ENCODE data around the gene NOC2L. TPM values are rescaled to one million over a fixed set of nuclear protein-coding genes. Genes with fewer than 3 reads are reported as not detected.

NOC2L gene
- total RNA-seq, 1 experiment from 2014 or later, result 130 TPM

GRCh38 chr1:910311-910880, 48.7 kb downstream of the NOC2L start:
- no peak overlapping the region for H3K23ac ChIP-seq (ENCODE audit: insufficient read length, low read depth, low read length)
- Mint-ChIP-seq H3K9me3 (peaks cover 2 to 3% of the 10 kb centered on the region in 2 experiments; a peak in 3 of 5 replicates), H3K27me3 (ENCODE audit: low read depth) (peaks cover 77% of the 10 kb centered on the region), H3K4me3 (no peak overlapping the region; a peak in 1 of 5 replicates), H3K27ac (no peak overlapping the region), H3K4me1 (peaks cover 6 to 13% of the 10 kb centered on the region in 2 experiments), H3K36me3 (ENCODE audit: insufficient read depth in 1 of 3, low read depth in 3 of 3) (peaks cover 2 to 7% (median 4%) of the 10 kb centered on the region in 3 experiments; a peak in 4 of 7 replicates)
- no peaks in the 10 kb centered on the region for H3K79me1 ChIP-seq (ENCODE audit: insufficient read depth, low read depth, low read length, poor library complexity, severe bottlenecking)
- H3K4ac ChIP-seq (ENCODE audit: low read depth, low read length), result no peak overlapping the region
- no peak overlapping the region for H3T11ph ChIP-seq (ENCODE audit: low read length)
- H3K27ac ChIP-seq (ENCODE audit: insufficient read length, low read depth, low read length), result no peak overlapping the region
- H2BK20ac ChIP-seq (ENCODE audit: low read depth, low read length, poor library complexity, severe bottlenecking), result no peak overlapping the region
- H2BK5ac ChIP-seq (ENCODE audit: insufficient read length, low read length), result no peak overlapping the region
- no peak overlapping the region for H3K56ac ChIP-seq (ENCODE audit: insufficient read length, low read depth, low read length)
- H3K14ac ChIP-seq (ENCODE audit: insufficient read depth, low read length), result no peak overlapping the region
- H2BK120ac ChIP-seq (ENCODE audit: low read depth, low read length, poor library complexity, severe bottlenecking), result no peak overlapping the region
- H3K9me3 ChIP-seq (ENCODE audit: control insufficient read depth, low read depth, low read length), result no peaks in the 10 kb centered on the region
- H3K23me2 ChIP-seq (ENCODE audit: insufficient read length, low read depth, low read length, poor library complexity, severe bottlenecking), result peaks cover 1% of the 10 kb centered on the region
- H4K91ac ChIP-seq (ENCODE audit: insufficient read length, low read depth, low read length), result no peak overlapping the region
- peaks cover 11% of the 10 kb centered on the region; the same call in 1 of the 2 replicates for H3K27me3 ChIP-seq (ENCODE audit: insufficient read depth, low read length)
- H3K79me2 ChIP-seq (ENCODE audit: insufficient read depth, low read length), result no peaks in the 10 kb centered on the region
- TF ChIP-seq CTCF (conservative IDR thresholded peaks at IDR 0.05), result no peak
- H3K4me1 ChIP-seq (ENCODE audit: insufficient read depth, low read length), result no peaks in the 10 kb centered on the region
- no CpG with 5 or more reads among the region's 29 CpGs for WGBS (ENCODE audit: extremely low coverage, insufficient read length, low lambda C conversion rate)
- no peak overlapping the region for H2AFZ ChIP-seq (ENCODE audit: low read length)
- H4K5ac ChIP-seq (ENCODE audit: insufficient read length, low read depth, low read length), result no peak overlapping the region
- DNase-seq, result no peak
- H2AK5ac ChIP-seq (ENCODE audit: insufficient read length, low read length), result no peak overlapping the region
- no peak overlapping the region for H2BK15ac ChIP-seq (ENCODE audit: low read depth, low read length)
- H3K4me2 ChIP-seq (ENCODE audit: insufficient read depth, insufficient read length, low read length), result no peak overlapping the region
- H2BK12ac ChIP-seq (ENCODE audit: insufficient read length, low read depth, low read length), result no peak overlapping the region
- H4K20me1 ChIP-seq (ENCODE audit: control insufficient read depth, insufficient read depth, insufficient read length), result no peaks in the 10 kb centered on the region
- no peak overlapping the region for H3K18ac ChIP-seq (ENCODE audit: insufficient read length, low read depth, low read length)
- H3K9ac ChIP-seq (ENCODE audit: extremely low read depth, insufficient read length, low read length), result no peak overlapping the region
- no peak overlapping the region for H4K8ac ChIP-seq (replicated peaks; ENCODE audit: insufficient read length, low read depth, low read length)

Data from H9 (cell line).